Stimulated activated CD4-positive, alpha-beta T cell treated with anti-CD3 and anti-CD28 coated beads, Interleukin-2, amount 100 ng/mL, for 24 hours (primary cell): ENCODE data around the gene IFT43.

Source experiments
- DNase-seq, 2 donors: peaks; one replicate each; pipeline ENCODE4 v3.0.0-alpha.2; 2020

The IFT43 gene

DNA sequence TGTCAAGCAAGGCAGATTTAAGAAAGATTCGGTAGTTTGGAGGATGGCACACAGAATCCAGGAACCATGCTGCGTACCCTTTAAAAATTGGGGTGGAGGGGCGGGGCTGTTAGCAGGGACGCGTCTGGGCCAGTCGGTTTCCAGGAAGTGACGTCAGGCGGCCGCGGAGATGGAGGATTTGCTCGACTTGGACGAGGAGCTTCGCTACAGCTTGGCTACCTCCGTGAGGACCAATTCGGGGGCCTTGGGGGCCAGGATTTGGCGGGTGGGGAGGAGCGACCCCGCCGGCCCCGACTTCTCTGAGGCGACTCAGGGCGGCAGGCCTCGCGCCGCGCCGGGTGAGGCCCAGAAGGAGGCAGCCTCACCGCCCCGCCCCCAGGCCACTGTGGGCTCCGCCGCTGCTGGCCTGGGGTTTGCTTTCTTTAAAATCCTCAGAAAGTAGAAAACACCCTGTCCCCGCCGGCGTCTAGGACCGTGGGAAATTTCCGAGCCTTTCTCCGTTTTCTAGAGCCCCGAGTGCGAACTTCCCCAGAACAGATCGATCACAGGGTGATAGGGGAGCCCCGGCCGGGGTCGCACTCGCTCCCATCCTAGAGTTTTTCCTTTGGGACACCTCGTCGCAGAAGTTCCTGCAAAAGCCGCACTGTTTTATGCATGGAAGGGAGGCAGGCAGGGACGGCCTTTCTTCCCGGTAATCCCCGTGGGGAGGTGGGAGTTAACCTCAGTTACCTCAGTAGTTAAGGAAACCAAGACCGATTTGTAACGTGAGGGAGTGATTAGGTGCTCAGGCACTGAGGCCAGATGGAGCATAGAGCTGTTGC is at the start of gene IFT43:
Gene IFT43 (plus strand): TSS at position 146 of the 821 bp plus-strand sequence. CDS start 24 bp downstream, at position 170.
- DNase-seq = peak; percentile 92 to 93

DNA sequence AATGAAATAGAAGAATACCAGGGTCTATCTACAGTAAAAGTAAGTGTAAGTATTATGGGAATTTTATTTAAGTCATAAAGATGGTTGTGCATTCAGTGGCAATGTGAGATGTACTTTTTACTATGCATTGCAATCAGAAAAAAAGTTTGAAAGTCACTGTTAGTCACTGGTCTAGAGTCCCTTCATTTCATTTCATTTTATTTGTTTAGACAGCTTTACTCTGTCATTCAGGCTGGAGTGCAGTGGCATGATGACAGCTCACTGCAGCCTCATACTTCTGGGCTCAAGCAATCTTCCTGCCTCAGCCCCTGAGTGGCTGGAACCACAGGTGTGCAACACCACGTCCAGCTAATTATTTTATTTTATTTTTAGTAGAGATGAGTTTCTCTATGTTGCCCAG is 46.4 kb upstream of the IFT43 start:
- no peak for DNase-seq

DNA sequence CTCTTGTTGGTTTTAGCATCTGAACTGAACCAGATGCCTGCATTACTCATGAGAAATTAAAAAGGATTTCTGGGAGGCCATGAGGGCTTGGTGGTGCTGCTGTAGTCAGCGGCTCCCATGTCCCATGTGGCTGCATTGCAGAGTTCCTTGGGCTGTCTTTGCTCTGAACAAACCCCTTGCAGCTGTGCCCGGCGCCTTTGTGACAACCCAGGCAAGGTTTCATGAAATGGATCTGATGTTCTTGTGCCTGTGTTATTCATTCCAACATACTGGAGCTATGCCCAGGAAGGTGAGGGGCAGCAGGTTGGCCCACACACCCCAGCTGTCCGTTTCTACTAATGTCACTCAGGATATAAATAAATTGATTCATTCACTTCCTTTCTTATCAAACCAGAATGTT is 44.5 kb upstream of the IFT43 start:
- DNase-seq = no peak

DNA sequence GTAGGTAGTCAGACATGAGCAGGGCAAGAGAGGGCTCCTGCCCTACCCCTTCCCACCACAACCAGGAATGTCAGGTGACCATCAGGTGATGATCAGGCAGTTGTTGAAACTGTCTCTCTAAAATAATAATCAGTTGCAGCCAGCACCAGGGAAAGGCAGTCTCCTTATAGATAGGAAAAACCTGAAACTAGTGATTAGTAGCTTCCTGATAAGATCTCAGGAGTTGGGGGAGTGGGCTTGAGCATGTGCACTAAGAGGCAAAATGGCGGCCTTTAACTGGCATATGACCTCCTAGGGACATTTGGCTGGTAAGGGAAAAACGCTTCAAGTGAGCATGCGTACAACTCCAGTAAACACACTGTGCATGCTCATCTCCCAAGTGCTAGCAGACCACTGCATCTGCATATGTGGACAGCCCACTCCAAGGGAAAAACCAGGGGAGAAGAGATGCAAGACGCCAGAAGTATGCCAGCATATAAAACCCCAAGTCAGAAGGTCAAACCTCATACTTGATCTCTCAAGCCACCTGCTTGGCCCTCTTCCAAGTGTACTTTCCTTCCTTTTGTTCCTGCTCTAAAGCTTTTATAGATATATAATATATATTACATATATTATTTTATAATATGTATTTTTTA is 40.8 kb upstream of the IFT43 start:
- no peak for DNase-seq

DNA sequence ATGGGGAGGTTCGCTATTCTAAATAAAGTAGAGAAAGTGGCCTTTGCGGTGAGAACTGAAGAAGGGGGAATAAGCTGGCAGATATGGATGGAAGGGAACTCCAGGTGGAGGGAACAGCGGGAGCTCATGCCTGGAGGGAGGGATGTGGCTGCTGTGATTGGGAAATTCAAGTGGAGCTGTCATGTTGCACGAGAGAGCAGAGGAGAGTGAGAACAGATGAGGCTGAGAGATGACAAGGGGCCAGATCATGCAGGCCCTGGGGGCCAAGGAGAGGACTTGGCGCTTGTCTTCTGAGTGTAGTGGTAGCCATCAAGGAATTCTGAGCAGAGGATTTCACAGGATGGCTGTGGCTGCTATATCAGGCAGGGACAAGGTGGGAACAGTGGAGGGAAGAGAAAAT is 38.8 kb upstream of the IFT43 start:
- DNase-seq = no peak

DNA sequence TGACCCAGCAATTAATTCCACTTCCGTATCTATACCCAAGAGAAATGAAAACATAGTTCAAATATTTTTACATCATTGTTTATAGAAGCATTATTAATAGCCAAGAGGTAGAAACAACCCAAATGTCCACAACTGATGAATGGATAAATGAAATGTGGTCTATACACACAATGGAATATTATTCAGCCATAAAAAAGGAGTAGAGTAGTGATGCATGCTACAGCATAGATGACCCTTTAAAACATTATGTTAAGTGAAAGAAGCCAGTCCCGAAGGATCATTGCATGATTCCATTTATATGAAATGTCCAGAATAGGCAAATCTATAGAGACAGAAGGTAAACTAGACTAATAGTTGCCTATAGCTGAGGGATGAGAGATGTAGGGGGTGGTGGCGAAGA is 33.1 kb upstream of the IFT43 start:
- DNase-seq = no peak

DNA sequence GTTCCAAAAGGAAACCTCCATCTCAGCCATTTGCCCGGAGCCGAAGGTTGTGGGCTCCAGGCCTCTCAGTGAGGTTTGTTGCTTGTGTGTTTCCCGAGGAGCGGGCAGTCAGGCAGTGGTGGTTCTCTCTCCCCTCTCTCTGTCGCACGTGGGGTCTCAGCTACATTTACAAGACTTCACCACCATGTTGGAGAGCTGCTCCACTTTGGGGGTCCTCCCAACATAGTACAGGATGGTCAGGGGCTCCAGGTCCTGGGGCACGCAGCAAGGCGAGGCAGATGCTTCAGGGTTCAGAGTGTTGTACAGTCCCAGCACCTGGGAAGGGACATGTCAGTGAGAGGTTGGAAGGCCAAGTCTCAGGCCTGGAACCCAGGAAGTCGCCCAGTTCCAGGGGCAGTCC is 26.5 kb upstream of the IFT43 start:
- no peak for DNase-seq

DNA sequence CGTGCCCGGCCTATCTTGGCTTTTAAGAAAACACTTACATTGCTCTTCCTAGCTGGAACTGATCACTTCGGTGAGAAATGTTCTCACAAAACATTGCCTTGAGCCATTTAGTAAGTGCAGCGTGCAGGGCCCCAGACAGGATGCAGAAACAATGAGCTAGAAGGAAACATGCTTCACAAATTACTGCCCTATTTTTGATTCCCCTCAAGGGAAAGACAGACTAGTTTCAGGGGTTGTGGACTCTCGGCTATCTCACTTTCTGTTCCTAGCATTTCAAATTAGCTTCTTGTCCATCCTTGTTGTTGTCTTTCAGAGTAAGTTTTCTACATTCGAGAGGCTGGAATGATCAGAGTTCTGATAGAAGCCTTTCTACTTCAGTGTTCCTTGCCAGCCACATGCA is 25.3 kb upstream of the IFT43 start:
- DNase-seq = no peak

DNA sequence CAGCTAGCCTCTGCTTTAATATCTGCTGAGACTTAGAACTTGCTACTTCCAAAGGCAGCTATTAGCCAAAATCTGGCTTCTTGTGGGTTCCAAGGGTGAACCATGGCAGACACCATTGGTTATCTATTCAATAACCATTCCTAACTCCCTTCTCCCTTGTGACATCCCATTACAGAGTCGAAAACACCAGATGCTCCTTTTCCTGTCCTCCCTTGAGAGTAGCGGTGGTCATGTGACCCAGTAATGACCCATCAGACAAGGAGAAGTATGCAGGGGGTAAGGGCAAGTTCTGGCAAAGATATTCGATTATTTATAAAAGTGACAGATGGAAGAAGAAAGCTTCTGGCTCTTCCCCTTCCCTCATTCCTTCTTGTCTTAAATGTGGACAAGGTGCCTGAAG is 23.9 kb upstream of the IFT43 start:
- no peak for DNase-seq

DNA sequence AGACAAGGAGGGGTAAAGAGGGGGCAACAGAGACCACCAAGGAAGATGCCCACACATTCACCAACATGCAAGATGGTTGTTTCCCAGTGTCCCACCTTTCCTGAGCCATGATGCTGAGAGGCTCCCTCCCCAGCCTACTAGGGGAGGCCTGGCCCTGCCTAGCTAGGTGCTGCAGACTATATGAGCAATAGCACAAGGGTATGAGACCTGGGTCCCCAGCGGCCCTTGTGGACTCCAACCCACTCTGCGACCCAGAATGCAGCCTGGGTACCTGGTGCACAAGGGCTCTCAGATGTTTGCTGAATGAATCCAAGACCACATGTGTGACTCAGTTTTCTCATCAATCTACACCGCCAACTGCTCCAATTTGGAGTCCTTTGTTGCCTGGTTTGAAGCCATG is 17.7 kb upstream of the IFT43 start:
- no peak for DNase-seq

DNA sequence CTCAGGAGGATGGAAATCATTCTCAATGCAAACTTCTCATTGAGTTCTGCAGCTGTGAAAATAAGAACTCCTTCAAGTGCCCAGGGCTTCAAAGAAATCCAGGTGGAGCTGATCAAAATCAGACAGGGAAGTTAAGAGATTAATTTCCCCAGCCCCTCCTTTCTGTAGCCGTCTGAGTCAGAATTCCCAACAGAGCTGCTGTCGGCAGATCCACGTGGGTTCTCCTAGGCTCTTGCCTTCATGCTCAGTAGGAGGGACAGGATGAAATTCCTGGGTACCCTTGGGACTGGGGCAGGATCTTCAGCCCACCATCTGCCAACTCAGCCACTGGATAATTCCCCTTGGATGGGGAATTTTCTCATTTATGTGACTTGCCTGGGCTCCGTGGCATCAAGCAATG is 17.1 kb upstream of the IFT43 start:
- no peak for DNase-seq

DNA sequence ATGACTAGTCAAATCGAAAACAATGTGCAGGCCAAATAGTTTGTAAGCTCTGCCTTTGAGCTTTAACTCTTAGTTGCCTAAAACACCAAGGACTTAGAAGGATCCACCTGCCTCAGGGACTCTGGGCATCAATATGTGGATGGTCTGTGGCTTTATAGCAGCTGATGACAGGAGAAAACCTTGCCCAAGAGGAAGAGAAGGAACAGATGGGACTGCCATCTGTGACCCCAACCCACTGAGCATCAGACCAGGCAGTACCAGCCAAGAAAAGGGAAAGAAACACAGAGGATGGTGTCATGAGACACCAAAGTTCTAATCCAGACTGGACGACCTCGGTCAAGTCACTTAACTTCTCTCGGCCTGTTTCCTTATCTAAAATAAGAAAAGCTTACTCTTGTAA is 16.4 kb upstream of the IFT43 start:
- DNase-seq = no peak

DNA sequence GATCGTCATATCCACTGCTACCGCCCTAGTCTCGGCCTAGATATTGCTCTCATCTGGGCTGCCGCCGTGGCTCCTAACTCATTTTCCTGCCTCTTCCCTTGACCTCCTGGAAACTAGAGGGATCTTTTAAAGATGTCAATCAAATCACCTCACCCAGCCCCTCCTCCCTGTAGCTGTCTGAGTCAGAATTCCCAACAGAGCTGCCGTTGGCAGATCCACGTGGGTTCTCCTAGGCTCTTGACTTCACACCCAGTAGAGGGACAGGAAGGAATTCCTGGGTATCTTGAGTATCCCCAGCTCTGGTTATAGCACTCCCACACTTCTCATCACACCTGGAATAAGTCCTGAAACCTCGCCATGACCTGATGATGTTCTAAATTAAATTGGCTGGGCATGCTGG is 15.7 kb upstream of the IFT43 start:
- no peak for DNase-seq

DNA sequence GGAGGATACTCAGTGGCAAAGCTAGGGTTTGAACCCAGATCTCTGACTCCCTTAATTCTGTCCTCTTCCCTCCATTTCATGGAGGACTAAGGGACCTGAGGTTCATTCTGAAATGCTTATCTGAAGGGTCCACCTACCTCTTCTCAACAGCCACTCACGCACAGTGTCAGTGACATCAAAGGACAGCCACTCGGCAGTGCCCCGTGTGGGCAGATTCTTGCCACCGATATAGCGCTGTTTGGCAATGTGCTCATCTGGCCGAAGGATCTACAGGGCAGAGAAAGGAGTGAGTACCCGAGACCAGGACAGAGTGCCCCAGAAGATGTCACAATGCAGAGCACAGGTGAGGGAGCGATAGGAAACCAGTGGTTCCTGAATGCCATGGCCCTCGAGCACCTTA is 14.6 kb upstream of the IFT43 start:
- DNase-seq = no peak

DNA sequence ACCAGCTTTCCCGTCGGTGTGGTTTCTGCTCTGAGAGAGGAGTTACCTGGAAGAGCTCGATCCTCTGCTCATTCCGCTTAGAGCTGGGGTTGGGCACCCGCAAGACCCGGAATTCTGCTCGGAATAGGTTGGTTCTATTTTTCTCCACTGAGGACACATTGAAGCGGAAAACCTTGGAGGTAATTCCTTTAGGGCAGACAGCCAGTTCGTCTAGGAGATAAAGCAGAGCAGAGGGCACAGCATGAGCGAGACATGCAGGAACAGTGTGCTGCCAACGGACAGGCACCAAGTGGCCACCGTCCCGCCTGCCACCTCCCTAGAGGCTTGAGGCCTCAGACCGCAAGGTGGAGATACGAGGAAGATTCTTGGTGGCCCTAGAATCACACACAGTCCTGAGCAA is 14.1 kb upstream of the IFT43 start:
- no peak for DNase-seq

DNA sequence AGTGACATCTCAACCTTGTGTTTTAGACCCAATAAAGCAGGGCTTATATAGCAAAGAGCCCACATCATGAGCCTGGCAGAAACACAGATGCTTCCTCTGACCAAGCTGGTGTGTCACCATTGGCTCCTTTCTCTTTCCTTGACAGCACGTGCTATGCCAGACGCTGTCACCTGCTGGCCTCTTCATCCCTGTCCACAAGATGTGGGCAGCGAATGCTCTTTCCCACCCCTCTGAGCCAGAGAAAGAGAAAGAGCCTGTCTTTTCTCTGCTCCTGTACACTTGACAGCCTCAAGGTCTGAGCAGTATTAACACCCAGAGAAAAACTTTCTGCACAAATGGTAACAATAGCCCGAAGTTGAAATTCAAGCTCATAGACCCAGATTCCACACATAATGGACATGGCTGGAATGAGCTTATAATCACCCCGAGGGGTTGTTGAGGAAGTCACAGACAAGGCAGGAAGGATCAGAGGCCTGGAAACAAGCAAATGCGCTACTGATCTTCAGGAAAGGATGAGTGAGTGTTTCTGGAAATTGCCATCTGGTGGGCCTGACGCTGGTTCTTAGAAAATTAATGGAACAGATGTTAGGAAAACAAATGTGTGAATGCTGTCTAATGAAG is 12.7 kb upstream of the IFT43 start:
- DNase-seq = no peak

DNA sequence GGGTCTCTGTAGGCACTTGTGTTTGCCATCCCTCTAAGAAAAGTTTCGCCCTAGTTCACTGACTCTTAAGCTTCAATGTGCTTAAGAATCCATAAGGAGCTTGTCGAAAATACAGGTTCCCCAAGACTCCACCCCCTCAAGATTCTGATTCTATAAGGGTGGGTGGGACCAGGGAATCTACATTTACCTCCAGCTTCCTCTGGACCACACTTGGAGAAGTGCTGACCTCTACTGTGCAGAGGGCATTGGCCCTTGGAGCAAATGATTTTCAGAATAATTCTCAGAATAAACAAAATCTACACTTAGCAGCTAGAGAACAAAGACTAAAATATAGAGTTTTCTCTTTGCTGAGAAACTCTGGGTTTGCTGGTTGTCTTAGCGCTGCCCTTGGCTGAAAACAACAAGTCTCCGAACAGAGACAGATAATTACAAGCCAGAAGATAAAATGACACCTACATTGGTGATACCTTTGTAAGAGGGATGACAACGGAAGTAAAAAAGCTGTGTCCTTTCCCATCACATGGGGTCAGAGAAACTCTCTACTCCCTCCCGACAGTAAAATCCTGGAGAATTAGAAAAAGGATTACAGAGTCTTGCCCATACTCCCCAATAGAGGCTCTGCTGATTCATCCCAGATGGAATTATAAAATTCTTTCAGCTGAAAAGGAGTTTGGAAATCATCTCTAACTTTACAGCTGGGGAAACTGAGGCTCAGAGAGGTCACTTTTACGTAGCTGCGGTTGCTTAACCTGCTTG is 8.6 kb upstream of the IFT43 start:
- DNase-seq = no peak

DNA sequence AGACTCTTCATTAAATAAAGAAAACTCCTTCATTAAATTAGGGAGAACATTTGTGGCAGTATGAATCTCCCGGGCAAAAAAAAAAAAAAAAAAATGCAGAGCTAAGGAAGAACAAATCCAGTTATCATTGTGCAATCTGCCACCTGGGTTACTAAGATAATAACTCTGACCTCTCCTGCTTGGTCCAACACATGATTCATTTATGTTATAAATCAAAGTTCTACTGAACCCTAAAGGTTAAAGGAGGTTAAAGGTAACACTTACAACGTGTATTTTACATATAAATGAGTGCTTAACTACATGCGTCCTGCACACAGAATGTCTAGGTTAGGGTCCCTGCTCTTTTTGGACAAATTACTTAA is 8.0 kb upstream of the IFT43 start:
- no peak for DNase-seq

DNA sequence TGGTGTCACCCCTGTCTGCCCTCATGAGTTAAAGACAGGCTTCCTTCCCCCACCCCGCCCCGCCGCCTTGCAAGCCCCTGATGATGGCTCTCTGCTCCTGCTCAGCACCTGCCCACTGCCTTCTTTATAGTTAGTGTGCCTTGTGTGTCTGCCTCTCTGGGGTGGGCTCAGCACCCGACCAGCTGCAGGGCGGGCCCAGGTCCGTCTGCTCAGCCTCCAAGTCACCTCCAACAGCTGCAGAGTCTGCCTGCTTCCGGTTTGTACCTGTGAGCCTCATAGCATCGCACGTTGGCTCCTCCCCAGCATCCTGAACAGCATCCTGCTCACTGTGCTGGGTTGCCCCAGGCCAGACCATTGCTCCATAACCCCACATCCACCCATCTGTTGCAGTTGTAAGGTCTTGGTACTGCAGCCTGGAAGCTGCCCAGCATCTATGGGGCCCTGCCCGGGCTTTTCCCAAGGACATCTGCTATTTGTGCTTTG is 7.3 kb upstream of the IFT43 start:
- no peak for DNase-seq

DNA sequence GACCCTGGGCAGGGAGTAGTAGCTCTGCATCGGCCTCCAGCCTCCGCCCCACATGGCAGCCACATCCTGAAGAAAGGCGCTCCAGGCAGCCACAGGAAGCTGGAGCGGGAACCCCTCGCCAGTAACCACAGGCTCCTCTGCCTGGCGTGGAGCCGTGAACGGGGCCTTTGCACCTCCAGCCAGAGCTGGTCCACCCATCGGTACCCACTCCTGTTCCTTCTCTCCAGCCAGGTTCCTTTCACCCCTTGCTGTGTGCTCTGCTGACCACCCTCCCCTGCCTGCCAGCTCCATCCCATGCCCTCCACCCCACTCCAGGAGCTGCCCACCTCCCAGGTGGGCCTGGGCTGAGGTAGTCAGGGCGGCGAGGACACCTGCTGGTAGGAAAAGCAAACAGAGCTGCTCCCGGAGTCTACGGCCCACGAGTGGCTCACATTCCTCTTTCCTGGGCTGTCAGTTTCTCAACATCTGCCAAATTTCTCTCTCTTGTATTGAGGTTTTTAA is 6.4 kb upstream of the IFT43 start:
- DNase-seq = peak; percentile 24

DNA sequence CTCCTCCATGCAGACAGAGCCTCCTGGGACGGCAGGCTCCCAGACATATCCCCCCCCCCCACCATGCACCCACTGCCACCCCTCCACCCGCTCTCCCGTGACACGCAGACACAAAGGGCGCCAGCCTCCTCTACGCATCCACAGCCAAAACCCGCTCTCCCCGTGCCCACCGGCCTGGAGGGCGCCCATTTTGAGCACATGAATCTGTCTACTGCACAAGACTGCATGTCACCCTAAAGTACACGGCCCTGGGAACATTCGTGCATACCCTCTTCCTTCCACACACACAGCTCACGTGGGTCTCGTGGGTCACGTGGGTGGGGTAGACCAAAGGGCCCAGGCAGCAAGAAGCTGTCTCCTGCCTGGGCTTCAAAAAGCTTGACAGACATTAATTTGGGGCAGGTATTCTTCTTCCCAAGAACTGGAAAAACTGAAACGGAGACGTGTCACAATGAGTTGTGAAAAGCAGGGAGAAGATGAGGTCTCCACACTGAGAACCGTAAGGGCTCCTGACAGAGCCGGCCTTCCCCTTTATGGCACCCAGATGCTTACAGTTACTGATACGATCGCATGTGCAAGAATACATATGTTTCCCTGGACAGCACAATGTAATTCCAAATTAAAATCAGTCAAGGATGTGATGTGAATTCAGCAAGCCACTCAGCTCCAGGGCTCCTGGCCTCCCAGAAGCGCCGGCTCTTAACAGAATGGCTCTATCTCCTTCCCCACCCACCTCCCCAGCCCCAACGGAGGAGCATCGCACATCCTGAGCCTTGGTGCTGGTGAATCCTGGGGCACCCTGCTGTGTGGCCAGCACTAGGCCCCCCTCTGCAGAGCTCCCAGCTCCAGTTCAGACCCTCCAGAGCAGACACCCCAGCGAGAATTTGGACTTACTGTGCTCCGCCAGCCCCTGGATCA is 5.7 kb upstream of the IFT43 start:
- no peak for DNase-seq

DNA sequence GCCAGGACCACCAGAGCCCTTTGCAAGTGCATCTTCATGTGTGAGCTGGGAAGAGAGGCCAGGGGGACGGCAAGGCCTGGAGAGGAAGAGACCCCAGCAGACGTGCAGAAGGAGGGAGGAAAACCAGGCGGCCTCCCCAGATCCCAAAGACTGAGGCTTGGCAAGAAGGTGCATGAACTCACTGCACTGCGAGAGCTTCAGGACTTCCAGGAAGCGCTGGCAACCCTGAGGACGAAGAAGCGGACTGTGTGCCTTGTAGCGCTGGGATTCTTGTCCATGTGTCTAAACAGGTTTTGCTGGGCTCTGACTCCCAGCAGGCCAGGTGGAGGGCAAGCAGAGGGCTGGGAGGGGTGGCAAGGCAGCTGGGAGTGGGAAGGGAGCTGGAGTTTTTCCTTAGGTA is 4.7 kb upstream of the IFT43 start:
- no peak for DNase-seq
